Left lung (tissue), 10 donors: ENCODE measurements around the gene ATP5F1D. TPM values are rescaled to one million over a fixed set of nuclear protein-coding genes. Genes with fewer than 3 reads are reported as not detected.

Experiments used
- ATAC-seq: fragments of 200-7000 bp; cut with Tn5 transposase; one replicate; pipeline ENCODE4 v1.9.1; 2020; ENCODE audit warnings: moderate library complexity
- DNase-seq, 4 donors: peaks; one replicate each; pipeline ENCODE4 v3.0.0-alpha.2; 2013 to 2020
- H3K27ac ChIP-seq, 2 donors: fragments of 200-600 bp; sonication (generic) in 1 of 2; one replicate each; pipeline versions ENCODE4 v1.5.0 to v1.8.0; 2020 to 2021
- H3K27me3 ChIP-seq, 2 donors: fragments of 200-600 bp; sonication (generic) in 1 of 2; one replicate each; pipeline versions ENCODE4 v1.5.0 to v1.8.0; 2020 to 2021
- H3K36me3 ChIP-seq, 2 donors: fragments of 200-600 bp; sonication (generic) in 1 of 2; one replicate each; pipeline versions ENCODE4 v1.5.0 to v1.8.0; 2020 to 2021
- H3K4me1 ChIP-seq, 2 donors: fragments of 200-600 bp; one replicate each; pipeline ENCODE4 v1.8.0; 2021
- H3K4me3 ChIP-seq, 2 donors: fragments of 200-600 bp; sonication (generic) in 1 of 2; one replicate each; pipeline versions ENCODE4 v1.5.0 to v1.8.0; 2020 to 2021; ENCODE audit warnings: mild to moderate bottlenecking in 1 of 2
- H3K9me3 ChIP-seq, 2 donors: fragments of 200-600 bp; sonication (generic) in 1 of 2; one replicate each; pipeline versions ENCODE4 v1.5.0 to v1.8.0; 2020 to 2021
- intact Hi-C, 2 donors: fragments of 100-400 bp; cut with DNase I; formaldehyde crosslinking; loops; one replicate each; pipeline versions ENCODE4 v1.11.2 to v1.14.2; 2022
- polyA plus RNA-seq, 6 donors: library from polyadenylated mRNA; unstranded; fragments of 120-200 nt; gene quantifications; one replicate each; pipeline ENCODE4 v1.2.1, GENCODE V29; 2013; ENCODE audit not compliant: insufficient read length in 6 of 6
- total RNA-seq, 2 donors: library from RNA; stranded (reverse); fragmentation: NEBNext Ultra II Directional; extraction: Animal tissue kit (Norgen Biotek cat#: 25700); gene quantifications; one replicate each; pipeline ENCODE4 v1.2.1, GENCODE V29; 2021
- TF ChIP-seq, protein P1 (sequence below), 2 donors: fragments of 200-600 bp; sonication (generic) in 1 of 2; IDR thresholded peaks; one replicate each; pipeline versions ENCODE4 v1.5.0 to v1.8.0; 2021; ENCODE audit warnings: antibody characterized with exemption in 2 of 2
- donor health status: DM: no; HTN: yes; CAD: no.
- donor health status: DM: no; HTN: no; CAD: no.

The ATP5F1D gene
- total and polyA plus RNA-seq, 8 donors, result 55.0 to 161 (median 83.7) TPM

DNA sequence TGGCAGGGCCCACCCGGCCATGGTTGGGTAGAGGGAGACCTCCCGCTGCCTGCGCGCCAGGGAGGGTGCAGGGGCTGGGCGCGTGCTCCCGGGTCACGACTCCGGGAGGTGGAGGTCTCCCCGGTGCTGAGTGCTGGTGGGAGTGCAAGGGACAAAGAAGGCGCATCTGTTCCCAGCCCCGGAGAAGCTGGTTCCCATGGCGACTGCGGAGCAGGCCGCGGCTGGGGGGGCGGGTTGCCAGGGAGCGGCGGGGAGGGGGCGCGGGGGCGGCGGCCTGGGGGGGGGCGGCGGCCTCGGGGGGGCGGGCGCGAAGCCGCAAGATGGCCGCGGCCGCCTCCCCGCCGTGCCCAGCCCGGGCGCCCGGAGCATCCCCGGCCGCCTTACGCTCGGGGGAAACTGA lies 5.0 kb upstream of the ATP5F1D start:
- intact Hi-C loops, result no loop called here
- H3K4me1 ChIP-seq, result peaks cover 18 to 61% of the 10 kb centered on the region in 2 donors
- peaks cover 0 to 59% of the 10 kb centered on the region in 2 donors for H3K27me3 ChIP-seq
- H3K27ac ChIP-seq, result no peak overlapping the region
- no peaks in the 10 kb centered on the region for H3K36me3 ChIP-seq
- peak overlapping the region in 1 of 2 donors; percentile 46 for H3K4me3 ChIP-seq
- DNase-seq (no peak), ATAC-seq (no peak)
- no peaks in the 10 kb centered on the region for H3K9me3 ChIP-seq
- TF ChIP-seq, protein P1, sequence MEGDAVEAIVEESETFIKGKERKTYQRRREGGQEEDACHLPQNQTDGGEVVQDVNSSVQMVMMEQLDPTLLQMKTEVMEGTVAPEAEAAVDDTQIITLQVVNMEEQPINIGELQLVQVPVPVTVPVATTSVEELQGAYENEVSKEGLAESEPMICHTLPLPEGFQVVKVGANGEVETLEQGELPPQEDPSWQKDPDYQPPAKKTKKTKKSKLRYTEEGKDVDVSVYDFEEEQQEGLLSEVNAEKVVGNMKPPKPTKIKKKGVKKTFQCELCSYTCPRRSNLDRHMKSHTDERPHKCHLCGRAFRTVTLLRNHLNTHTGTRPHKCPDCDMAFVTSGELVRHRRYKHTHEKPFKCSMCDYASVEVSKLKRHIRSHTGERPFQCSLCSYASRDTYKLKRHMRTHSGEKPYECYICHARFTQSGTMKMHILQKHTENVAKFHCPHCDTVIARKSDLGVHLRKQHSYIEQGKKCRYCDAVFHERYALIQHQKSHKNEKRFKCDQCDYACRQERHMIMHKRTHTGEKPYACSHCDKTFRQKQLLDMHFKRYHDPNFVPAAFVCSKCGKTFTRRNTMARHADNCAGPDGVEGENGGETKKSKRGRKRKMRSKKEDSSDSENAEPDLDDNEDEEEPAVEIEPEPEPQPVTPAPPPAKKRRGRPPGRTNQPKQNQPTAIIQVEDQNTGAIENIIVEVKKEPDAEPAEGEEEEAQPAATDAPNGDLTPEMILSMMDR (IDR thresholded peaks at IDR 0.05), result no peak

DNA sequence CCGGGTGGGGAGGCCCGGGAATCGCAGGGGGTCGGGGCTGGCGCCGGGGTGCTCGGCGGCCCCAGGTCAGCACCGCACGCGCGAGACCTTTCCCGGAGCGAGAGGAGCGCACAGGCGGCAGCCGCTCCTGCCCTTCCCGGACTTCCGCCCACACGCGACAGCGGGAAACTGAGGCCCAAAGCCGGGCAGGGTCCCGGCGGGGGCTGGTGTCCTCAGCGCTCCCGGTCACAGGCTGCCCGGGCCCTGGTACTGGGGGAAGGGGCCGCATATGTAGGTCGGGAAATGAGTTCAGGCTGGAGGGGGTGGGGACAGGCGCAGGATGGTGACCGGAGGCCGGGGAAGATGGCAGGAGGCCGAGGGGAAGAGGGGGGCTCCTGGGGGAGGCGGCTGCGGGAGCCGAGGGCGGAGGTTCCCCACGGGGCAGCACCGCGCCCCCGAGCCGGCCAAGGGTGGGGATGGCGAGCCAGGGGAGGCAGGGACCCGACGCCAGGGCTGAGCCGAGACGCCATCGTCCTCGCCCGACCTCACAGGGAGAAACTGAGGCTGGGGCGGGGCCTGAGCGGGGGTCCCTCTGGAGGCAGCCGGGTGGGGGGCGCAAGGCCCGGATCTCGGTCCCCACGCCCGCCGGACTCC lies 4.4 kb upstream of the ATP5F1D start:
- H3K27me3 ChIP-seq, result peaks cover 0 to 59% of the 10 kb centered on the region in 2 donors
- H3K36me3 ChIP-seq, result no peaks in the 10 kb centered on the region
- TF ChIP-seq, protein P1 (IDR thresholded peaks at IDR 0.05), result no peak
- H3K4me3 ChIP-seq, result peak overlapping the region; percentile 40 to 46
- H3K27ac ChIP-seq, result no peak overlapping the region
- intact Hi-C loops, result no loop called here
- H3K4me1 ChIP-seq, result peaks cover 20 to 63% of the 10 kb centered on the region in 2 donors
- no peaks in the 10 kb centered on the region for H3K9me3 ChIP-seq
- ATAC-seq (no peak), DNase-seq (peak in 2 of 4 donors; percentile 45 to 60)

DNA sequence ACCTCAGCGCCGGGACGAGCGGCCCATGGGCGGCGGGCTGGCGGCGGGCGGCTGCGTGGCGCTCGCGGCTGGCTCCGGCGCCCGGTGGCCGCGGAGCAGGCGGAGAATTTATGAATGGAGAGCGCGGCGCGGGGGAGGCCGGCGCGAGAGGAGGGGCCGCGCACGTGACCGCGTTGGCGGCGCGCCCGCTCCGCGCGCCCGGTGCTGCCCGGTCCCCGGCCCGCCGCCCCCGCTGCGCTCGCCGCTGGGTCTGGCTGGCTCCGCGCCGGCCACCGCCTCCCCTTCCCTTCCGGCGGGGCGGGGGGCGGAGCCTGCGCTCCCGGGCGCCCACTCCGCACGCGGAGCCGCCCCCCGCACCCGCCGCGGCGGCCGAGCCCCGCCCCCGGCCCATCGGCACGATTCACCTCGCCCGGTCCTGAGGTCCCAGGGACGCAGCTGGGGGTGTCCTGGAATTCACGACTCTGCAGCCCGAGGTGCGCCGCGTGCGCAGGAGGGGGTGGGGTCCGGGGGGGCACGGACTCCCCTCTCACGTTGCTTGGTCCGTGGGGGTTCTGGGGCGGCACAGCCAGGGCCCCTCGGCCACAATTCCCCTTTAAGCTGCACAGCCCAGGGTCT lies 3.7 kb upstream of the ATP5F1D start, which contains the start of gene CBARP:
TSS of gene CBARP (minus strand) at position 252 of the 615 bp plus-strand sequence. CDS start 1,905 bp downstream, outside the sequence.
- no peak for ATAC-seq
- Histone ChIP-seq H3K9me3 (no peaks in the 10 kb centered on the region), H3K27me3 (peaks cover 0 to 59% of the 10 kb centered on the region in 2 donors), H3K4me1 (peaks cover 25 to 63% of the 10 kb centered on the region in 2 donors), H3K36me3 (no peaks in the 10 kb centered on the region), H3K27ac (no peak within 1 kb of the TSS), H3K4me3 (peak within 1 kb of the TSS; percentile 40 to 46)
- TF ChIP-seq, protein P1 (IDR thresholded peaks at IDR 0.05), result no peak
- intact Hi-C loops, result no loop called here
- DNase-seq, result peak in 1 of 4 donors; percentile 57

DNA sequence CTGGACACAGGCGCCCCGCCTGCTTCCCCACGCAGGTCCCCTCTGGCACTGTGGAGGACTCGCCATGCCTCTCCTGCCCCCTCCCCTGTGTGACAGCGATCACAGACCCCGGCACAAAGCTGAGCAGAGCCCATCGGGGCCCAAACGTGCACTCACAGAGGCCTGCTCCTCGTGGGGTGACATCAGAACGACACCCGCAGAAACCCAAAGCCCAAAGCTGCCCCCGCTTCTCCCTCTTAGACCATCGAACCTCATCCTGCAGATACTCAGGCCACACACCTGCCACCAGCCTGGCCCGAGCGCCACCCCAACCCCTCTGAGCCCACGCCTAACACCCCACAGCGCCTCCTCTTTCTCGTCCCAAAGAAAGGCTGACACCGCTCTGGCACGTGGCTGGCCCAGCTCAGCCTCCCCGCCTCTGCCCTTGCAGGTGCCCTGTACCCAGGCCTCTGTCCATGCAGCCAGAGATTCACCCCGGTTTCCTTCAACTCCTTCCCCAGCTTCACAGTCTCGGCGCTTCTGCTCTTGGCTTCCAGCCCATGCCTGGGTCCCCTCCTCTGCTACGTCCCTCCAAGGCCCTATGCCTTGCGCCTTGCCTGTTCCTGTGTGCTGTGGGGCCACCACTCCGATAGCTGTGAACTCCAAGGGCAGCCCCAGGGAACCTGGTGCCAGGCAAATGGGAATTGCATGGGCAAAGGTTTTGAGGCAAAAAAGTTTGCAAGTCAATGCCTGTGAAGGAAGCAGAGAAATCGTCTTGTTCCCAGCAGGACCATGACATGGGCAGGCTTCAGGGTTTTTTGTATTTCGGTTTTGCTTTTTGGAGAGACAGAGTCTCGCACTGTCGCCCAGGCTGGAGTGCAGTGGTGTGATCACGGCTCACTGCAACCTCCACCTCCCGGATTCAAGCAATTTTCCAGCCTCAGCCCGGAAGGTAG lies 2.9 kb upstream of the ATP5F1D start:
- peaks cover 23 to 63% of the 10 kb centered on the region in 2 donors for H3K4me1 ChIP-seq
- peaks cover 0 to 59% of the 10 kb centered on the region in 2 donors for H3K27me3 ChIP-seq
- intact Hi-C loops, result no loop called here
- no peak overlapping the region for H3K27ac ChIP-seq
- no peaks in the 10 kb centered on the region for H3K36me3 ChIP-seq
- peak overlapping the region in 1 of 2 donors; percentile 14 for H3K4me3 ChIP-seq
- no peaks in the 10 kb centered on the region for H3K9me3 ChIP-seq
- TF ChIP-seq, protein P1 (IDR thresholded peaks at IDR 0.05), result no peak
- DNase-seq, result no peak
- ATAC-seq, result no peak
